PC-3 (cell line): Measurements from ENCODE around the gene CTRB2.
"Not testable (repeated sequence)": the region's sequence is repeated elsewhere in the genome, so short reads cannot be mapped to it uniquely, and the experiment has no call there.

Experiments used
- EZH2 ChIP-seq: fragments of 300-600 bp; sonication (generic); IDR thresholded peaks from one replicate; pipeline ENCODE4 v1.6.1; 2017; ENCODE audit warnings: antibody characterized with exemption, mild to moderate bottlenecking, low read length; ENCODE audit not compliant: unreplicated experiment
- TF ChIP-seq, protein P1 (sequence below): fragments of 300-600 bp; sonication (generic); conservative IDR thresholded peaks from 2 replicates; pipeline ENCODE4 v1.5.1; 2017; ENCODE audit warnings: antibody characterized with exemption, low read depth, mild to moderate bottlenecking, low read length

DNA sequence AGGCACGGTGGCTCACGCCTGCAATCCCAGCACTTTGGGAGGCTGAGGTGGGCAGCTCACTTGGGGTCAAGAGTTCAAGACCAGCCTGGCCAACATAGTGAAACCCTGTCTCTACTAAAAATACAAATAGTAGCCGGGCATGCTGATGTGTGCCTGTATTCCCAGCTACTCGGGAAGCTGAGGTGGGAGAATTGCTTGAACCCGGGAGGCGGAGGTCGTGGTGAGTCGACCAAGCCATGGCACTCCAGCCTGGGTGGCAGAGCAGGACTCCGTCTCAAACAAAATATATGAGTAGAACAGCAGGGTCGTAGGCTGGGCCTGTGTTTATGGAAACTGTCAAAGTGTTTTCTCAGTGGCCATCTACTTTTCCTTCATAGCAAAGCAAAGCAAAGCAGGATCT is 4.3 kb upstream of the CTRB2 start:
- TF ChIP-seq, protein P1, sequence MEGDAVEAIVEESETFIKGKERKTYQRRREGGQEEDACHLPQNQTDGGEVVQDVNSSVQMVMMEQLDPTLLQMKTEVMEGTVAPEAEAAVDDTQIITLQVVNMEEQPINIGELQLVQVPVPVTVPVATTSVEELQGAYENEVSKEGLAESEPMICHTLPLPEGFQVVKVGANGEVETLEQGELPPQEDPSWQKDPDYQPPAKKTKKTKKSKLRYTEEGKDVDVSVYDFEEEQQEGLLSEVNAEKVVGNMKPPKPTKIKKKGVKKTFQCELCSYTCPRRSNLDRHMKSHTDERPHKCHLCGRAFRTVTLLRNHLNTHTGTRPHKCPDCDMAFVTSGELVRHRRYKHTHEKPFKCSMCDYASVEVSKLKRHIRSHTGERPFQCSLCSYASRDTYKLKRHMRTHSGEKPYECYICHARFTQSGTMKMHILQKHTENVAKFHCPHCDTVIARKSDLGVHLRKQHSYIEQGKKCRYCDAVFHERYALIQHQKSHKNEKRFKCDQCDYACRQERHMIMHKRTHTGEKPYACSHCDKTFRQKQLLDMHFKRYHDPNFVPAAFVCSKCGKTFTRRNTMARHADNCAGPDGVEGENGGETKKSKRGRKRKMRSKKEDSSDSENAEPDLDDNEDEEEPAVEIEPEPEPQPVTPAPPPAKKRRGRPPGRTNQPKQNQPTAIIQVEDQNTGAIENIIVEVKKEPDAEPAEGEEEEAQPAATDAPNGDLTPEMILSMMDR = not testable (repeated sequence)
- TF ChIP-seq EZH2 = not testable (repeated sequence)
